Spleen (tissue), 11 donors: Measurements from ENCODE around the gene STAT1. TPM values are rescaled to one million over a fixed set of nuclear protein-coding genes. Genes with fewer than 3 reads are reported as not detected.

ENCODE experiments used
- DNase-seq: peaks from one replicate; pipeline ENCODE4 v3.0.0-alpha.2; 2020
- H3K27ac ChIP-seq, 8 donors: fragments of 200-600 bp; sonication (generic) in 7 of 8; 1 replicate in 4 of 8; 2 replicates in 4 of 8; pipeline versions ENCODE4 v1.5.0 to v1.8.0; 2016 to 2021; ENCODE audit warnings: inconsistent platforms in 4 of 8, mild to moderate bottlenecking in 4 of 8, moderate library complexity in 1 of 8
- H3K27me3 ChIP-seq, 7 donors: fragments of 200-600 bp; sonication (generic) in 6 of 7; replicated peaks in 1 of 7; 1 replicate in 4 of 7; 2 replicates in 3 of 7; pipeline versions ENCODE4 v1.5.0 to v1.8.0; 2016 to 2021; ENCODE audit warnings: inconsistent platforms in 3 of 7, mild to moderate bottlenecking in 1 of 7
- H3K36me3 ChIP-seq, 6 donors: fragments of 200-600 bp; sonication (generic) in 5 of 6; 1 replicate in 4 of 6; 2 replicates in 2 of 6; pipeline versions ENCODE4 v1.5.0 to v1.8.0; 2016 to 2021; ENCODE audit warnings: inconsistent platforms in 2 of 6
- H3K4me1 ChIP-seq, 6 donors: fragments of 200-600 bp; sonication (generic) in 5 of 6; 1 replicate in 3 of 6; 2 replicates in 3 of 6; pipeline versions ENCODE4 v1.5.0 to v1.8.0; 2016 to 2021; ENCODE audit warnings: inconsistent platforms in 3 of 6
- H3K4me3 ChIP-seq, 8 donors: fragments of 200-600 bp; sonication (generic) in 7 of 8; 1 replicate in 4 of 8; 2 replicates in 4 of 8; pipeline versions ENCODE4 v1.5.0 to v1.8.0; 2016 to 2021; ENCODE audit warnings: inconsistent platforms in 4 of 8, mild to moderate bottlenecking in 4 of 8, moderate library complexity in 2 of 8
- H3K9me3 ChIP-seq, 8 donors: fragments of 200-600 bp; sonication (generic) in 7 of 8; 1 replicate in 4 of 8; 2 replicates in 4 of 8; pipeline versions ENCODE4 v1.5.0 to v1.8.0; 2016 to 2021; ENCODE audit warnings: inconsistent platforms in 4 of 8
- POLR2A ChIP-seq, 3 donors: fragments of 450-650 bp; IDR thresholded peaks; one replicate each; pipeline ENCODE4 v1.5.1; 2017; ENCODE audit warnings: antibody characterized with exemption in 3 of 3, mild to moderate bottlenecking in 1 of 3
- POLR2AphosphoS5 ChIP-seq, 3 donors: sonication (generic); formaldehyde crosslinking; IDR thresholded peaks; one replicate each; pipeline ENCODE4 v1.5.1; 2017; ENCODE audit warnings: antibody characterized with exemption in 3 of 3
- WGBS, 5 donors: extraction: QIAGEN DNeasy Blood & Tissue Kit in 3 of 5; methylation state at CpG; one replicate each; pipeline versions ENCODE4 v1.1.5 to v1.1.7; 2013 to 2018; 5-methylcytosine and 5-hydroxymethylcytosine counted together
- intact Hi-C: fragments of 100-400 bp; cut with DNase I; formaldehyde crosslinking; loops from one replicate; pipeline ENCODE4 v1.15.0; 2023; ENCODE audit warnings: low total_unique reads
- polyA plus RNA-seq, 3 donors: library from polyadenylated mRNA; stranded (reverse); fragments of 200-250 nt; gene quantifications; one replicate each; pipeline ENCODE4 v1.2.1, GENCODE V29; 2013
- total RNA-seq, 7 donors: library from RNA; depleted of rRNA in 3 of 7; stranded (reverse); fragments of >200 nt in 3 of 7; fragmentation: NEBNext Ultra II Directional in 4 of 7; extraction: Animal tissue kit (Norgen Biotek cat#: 25700) in 4 of 7; gene quantifications; one replicate each; pipeline versions ENCODE4 v1.1.0 to v1.2.1, GENCODE V29; 2016 to 2021
- TF ChIP-seq, protein P1 (sequence below), 11 experiments: fragments of 200-600 bp in 7 of 11; fragments of 450-650 bp in 4 of 11; sonication (generic) in 4 of 11; IDR thresholded peaks in 8 of 11; conservative IDR thresholded peaks in 3 of 11; 1 replicate in 7 of 11; 2 replicates in 4 of 11; pipeline versions ENCODE4 v1.4.0 to v1.8.0; 2016 to 2021; ENCODE audit warnings: antibody characterized with exemption in 11 of 11, inconsistent platforms in 4 of 11, mild to moderate bottlenecking in 1 of 11
- donor health status: healthy with polysubstance abuse.
- donor health status: DM: no; HTN: no; CAD: no; lungs with moderate emphysema.
- donor health status: DM: no; HTN: no; CAD: no.
- donor health status: Bipolar disorder and iron deficiency.
- donor health status: healthy.
- donor health status: DM: no; HTN: no; CAD: no.
- donor health status: DM: yes; HTN: yes; CAD: no.

STAT1 gene
- total and polyA plus RNA-seq, 10 donors: 19.5 to 246 (median 119) TPM

DNA sequence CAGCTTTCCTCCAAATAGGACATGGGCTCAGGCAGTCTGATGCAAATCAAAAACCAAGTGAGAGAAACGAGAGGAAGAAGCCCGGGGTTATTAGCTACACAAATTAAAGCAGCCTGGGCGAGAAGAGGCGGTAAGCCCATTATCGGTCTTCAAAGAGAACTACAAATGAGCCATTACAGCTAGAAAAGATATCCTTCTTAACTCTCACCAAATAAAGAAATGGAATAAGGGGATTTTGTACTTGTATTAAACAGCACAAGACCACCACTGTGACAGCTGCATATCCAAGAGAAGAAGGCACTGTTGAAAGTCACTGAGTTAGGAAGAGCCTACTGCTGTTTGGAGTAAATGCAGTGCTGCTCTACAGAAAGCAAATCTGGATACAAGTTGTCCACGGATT is 32.6 kb downstream of the STAT1 start:
- H3K36me3 ChIP-seq: peaks cover 9 to 100% (median 99%) of the 10 kb centered on the region in 6 donors
- WGBS, 5 donors: 84 to 91% (median 87%) methylated on average over 6 of the region's 6 CpGs
- intact Hi-C loops: no loop called here
- H3K27ac ChIP-seq: peak overlapping the region in 5 of 8 donors; percentile 21 to 82 (median 72)
- TF ChIP-seq, protein P1, sequence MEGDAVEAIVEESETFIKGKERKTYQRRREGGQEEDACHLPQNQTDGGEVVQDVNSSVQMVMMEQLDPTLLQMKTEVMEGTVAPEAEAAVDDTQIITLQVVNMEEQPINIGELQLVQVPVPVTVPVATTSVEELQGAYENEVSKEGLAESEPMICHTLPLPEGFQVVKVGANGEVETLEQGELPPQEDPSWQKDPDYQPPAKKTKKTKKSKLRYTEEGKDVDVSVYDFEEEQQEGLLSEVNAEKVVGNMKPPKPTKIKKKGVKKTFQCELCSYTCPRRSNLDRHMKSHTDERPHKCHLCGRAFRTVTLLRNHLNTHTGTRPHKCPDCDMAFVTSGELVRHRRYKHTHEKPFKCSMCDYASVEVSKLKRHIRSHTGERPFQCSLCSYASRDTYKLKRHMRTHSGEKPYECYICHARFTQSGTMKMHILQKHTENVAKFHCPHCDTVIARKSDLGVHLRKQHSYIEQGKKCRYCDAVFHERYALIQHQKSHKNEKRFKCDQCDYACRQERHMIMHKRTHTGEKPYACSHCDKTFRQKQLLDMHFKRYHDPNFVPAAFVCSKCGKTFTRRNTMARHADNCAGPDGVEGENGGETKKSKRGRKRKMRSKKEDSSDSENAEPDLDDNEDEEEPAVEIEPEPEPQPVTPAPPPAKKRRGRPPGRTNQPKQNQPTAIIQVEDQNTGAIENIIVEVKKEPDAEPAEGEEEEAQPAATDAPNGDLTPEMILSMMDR (IDR thresholded peaks at IDR 0.05 in 8 of 11, conservative IDR thresholded peaks at IDR 0.05 in 3 of 11): no peak
- TF ChIP-seq POLR2A (IDR thresholded peaks at IDR 0.05): no peak
- no peak for TF ChIP-seq POLR2AphosphoS5 (IDR thresholded peaks at IDR 0.05)
- H3K27me3 ChIP-seq: no peaks in the 10 kb centered on the region
- peaks cover 0 to 35% (median 14%) of the 10 kb centered on the region in 6 donors for H3K4me1 ChIP-seq
- no peak for DNase-seq
- H3K4me3 ChIP-seq: no peak overlapping the region
- no peaks in the 10 kb centered on the region for H3K9me3 ChIP-seq

DNA sequence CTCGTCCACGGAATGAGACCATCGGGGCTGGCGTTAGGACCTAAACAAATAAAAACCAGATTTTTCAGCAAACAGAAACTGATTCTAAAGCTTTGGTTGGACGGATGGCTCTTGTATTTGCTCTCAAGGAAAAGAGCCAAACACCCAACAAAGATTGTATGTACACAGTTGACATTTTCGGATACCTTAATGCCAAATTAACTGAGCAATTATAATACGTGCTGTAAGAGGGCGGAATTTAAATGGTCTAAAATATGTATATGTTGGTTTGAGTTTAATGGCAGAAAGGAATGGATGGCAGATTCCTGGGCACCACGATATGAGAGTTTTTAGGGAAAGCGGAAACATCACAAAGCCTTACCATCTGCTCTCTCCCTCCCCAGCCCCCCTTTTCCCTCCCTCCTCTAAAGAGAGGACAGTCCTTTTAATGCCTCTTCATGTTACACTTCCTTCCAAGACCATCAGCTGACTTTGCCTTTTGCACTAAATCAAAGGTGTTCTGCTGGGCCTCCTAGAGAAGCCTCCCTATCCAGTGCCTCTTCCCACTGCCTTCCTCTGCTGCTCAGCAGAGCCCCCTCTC is 33.3 kb downstream of the STAT1 start:
- H3K9me3 ChIP-seq: no peaks in the 10 kb centered on the region
- H3K27ac ChIP-seq: peak overlapping the region in 7 of 8 donors; percentile 31 to 82 (median 61)
- H3K27me3 ChIP-seq: no peaks in the 10 kb centered on the region
- H3K36me3 ChIP-seq: peaks cover 13 to 100% (median 99%) of the 10 kb centered on the region in 6 donors
- 73 to 79% (median 78%) methylated on average over 10 of the region's 10 CpGs for WGBS, 5 donors
- intact Hi-C loops: no loop called here
- TF ChIP-seq POLR2A (IDR thresholded peaks at IDR 0.05) (no peak), POLR2AphosphoS5 (IDR thresholded peaks at IDR 0.05) (no peak)
- TF ChIP-seq, protein P1 (IDR thresholded peaks at IDR 0.05 in 8 of 11, conservative IDR thresholded peaks at IDR 0.05 in 3 of 11): no peak
- H3K4me1 ChIP-seq: peaks cover 0 to 35% (median 14%) of the 10 kb centered on the region in 6 donors
- no peak overlapping the region for H3K4me3 ChIP-seq
- no peak for DNase-seq

DNA sequence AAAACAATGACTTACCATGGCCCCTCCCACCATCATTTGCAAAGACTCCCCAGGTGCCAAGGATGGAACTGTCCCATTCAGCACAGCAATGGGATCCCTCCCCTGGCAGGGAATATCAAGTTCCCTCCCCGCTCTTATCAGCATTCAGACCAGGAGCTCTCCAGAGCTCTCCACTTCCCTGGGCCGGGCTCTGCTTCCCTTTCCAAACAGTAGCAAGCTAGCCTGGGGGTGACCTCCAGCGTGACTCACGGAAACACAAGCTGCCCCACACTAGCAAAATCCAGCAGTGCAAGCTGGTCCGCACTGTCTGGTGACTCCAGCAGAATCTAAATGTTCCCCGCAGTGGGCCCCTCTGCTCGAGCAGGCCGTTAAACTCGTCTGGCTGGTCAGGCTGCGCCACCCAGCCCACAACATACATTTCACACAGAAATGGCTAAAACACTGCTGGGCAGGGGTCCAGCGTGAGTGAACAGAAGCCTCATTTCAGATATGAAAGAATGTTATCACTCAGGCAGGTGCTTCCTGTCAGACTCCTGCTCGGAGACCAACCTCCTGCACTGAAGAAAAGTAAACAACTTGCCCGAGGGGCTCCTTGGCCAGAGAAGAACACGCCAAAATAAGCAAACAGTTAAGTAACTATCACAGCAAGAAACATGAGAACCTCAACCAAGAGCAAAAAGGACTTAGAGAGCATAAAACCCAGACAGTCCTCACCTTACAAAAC is 33.9 kb downstream of the STAT1 start:
- Histone ChIP-seq H3K36me3 (peaks cover 15 to 100% (median 99%) of the 10 kb centered on the region in 6 donors), H3K9me3 (no peaks in the 10 kb centered on the region), H3K4me1 (peaks cover 0 to 38% (median 14%) of the 10 kb centered on the region in 6 donors), H3K27ac (peak overlapping the region; percentile 5 to 82 (median 60)), H3K4me3 (no peak overlapping the region), H3K27me3 (no peaks in the 10 kb centered on the region)
- no peak for TF ChIP-seq POLR2A (IDR thresholded peaks at IDR 0.05)
- TF ChIP-seq POLR2AphosphoS5 (IDR thresholded peaks at IDR 0.05): peak; percentile 48 to 73 (median 61)
- TF ChIP-seq, protein P1 (IDR thresholded peaks at IDR 0.05 in 8 of 11, conservative IDR thresholded peaks at IDR 0.05 in 3 of 11): no peak
- peak; percentile 84 for DNase-seq
- intact Hi-C loops: no loop called here
- WGBS, 5 donors: 29 to 45% (median 34%) methylated on average over 13 to 14 of the region's 14 CpGs
